ENCODE measurements around the gene CACNA2D2. TPM values are rescaled to one million over a fixed set of nuclear protein-coding genes. Genes with fewer than 3 reads are reported as not detected.

Gene CACNA2D2
- polyA plus RNA-seq, 2 donors: 0.28 to 0.31 TPM

GRCh38 chr3:50358355-50358910 is 145.0 kb downstream of the CACNA2D2 start:
- Histone ChIP-seq H3K9me3 (ENCODE audit: control insufficient read depth in 2 of 2, insufficient read depth in 1 of 2, low read depth in 1 of 2, low read length in 1 of 2) (no peaks in the 10 kb centered on the region), H3K27ac (ENCODE audit: low read depth in 2 of 2, low read length in 1 of 2) (peak overlapping the region; percentile 75 to 87), H3K27me3 (ENCODE audit: control insufficient read depth in 1 of 2, insufficient read depth in 2 of 2, low read length in 2 of 2) (no peaks in the 10 kb centered on the region), H3K36me3 (ENCODE audit: control insufficient read depth in 2 of 2, insufficient read depth in 2 of 2, low read length in 1 of 2) (peaks cover 13 to 39% of the 10 kb centered on the region in 2 donors), H3K4me3 (ENCODE audit: low read depth in 1 of 2, low read length in 2 of 2) (peak overlapping the region; percentile 72 to 90), H3K4me1 (ENCODE audit: control insufficient read depth in 2 of 2, insufficient read depth in 2 of 2, low read length in 1 of 2) (peaks cover 21 to 24% of the 10 kb centered on the region in 2 donors)
- WGBS, 2 donors: 39 to 43% methylated on average over 24 of the region's 24 CpGs

DNA sequence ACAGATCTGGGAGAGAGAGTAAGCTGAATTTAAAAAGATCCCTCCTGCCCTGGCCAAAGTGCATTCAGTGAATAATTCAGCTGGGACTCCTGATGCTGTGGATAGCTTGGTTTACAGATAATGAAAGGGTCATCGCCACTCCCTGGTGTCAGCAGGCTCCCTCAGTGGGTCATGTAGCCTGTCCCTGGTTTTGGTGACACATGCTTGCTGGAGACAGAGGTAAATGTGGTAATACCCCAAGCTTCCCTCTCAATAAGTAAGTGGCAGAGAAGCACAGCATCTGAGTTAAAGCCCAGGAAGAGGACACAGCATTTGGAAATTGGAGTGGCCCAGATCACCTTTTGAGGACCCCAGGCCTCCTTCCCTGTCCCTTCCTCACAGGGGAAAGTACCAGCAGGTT is 146.0 kb downstream of the CACNA2D2 start:
- Histone ChIP-seq H3K27ac (ENCODE audit: low read depth in 2 of 2, low read length in 1 of 2) (no peak overlapping the region), H3K4me1 (ENCODE audit: control insufficient read depth in 2 of 2, insufficient read depth in 2 of 2, low read length in 1 of 2) (peaks cover 21 to 24% of the 10 kb centered on the region in 2 donors), H3K9me3 (ENCODE audit: control insufficient read depth in 2 of 2, insufficient read depth in 1 of 2, low read depth in 1 of 2, low read length in 1 of 2) (no peaks in the 10 kb centered on the region), H3K27me3 (ENCODE audit: control insufficient read depth in 1 of 2, insufficient read depth in 2 of 2, low read length in 2 of 2) (no peaks in the 10 kb centered on the region), H3K36me3 (ENCODE audit: control insufficient read depth in 2 of 2, insufficient read depth in 2 of 2, low read length in 1 of 2) (peaks cover 17 to 43% of the 10 kb centered on the region in 2 donors), H3K4me3 (ENCODE audit: low read depth in 1 of 2, low read length in 2 of 2) (peak overlapping the region; percentile 12 to 90)
- WGBS, 2 donors: 65 to 78% methylated on average over 1 of the region's 1 CpG

GRCh38 chr3:50356553-50356952 is 146.9 kb downstream of the CACNA2D2 start:
- H3K27ac ChIP-seq (ENCODE audit: low read depth in 2 of 2, low read length in 1 of 2): peak overlapping the region; percentile 11 to 16
- H3K27me3 ChIP-seq (ENCODE audit: control insufficient read depth in 1 of 2, insufficient read depth in 2 of 2, low read length in 2 of 2): no peaks in the 10 kb centered on the region
- H3K4me1 ChIP-seq (ENCODE audit: control insufficient read depth in 2 of 2, insufficient read depth in 2 of 2, low read length in 1 of 2): peaks cover 21 to 27% of the 10 kb centered on the region in 2 donors
- H3K4me3 ChIP-seq (ENCODE audit: low read depth in 1 of 2, low read length in 2 of 2): peak overlapping the region in 1 of 2 donors; percentile 90
- whole genome bisulfite sequencing, 2 donors: 37 to 51% methylated on average over 5 of the region's 5 CpGs
- peaks cover 17 to 43% of the 10 kb centered on the region in 2 donors for H3K36me3 ChIP-seq (ENCODE audit: control insufficient read depth in 2 of 2, insufficient read depth in 2 of 2, low read length in 1 of 2)
- H3K9me3 ChIP-seq (ENCODE audit: control insufficient read depth in 2 of 2, insufficient read depth in 1 of 2, low read depth in 1 of 2, low read length in 1 of 2): no peaks in the 10 kb centered on the region

- Histone ChIP-seq H3K4me1 (ENCODE audit: control insufficient read depth in 2 of 2, insufficient read depth in 2 of 2, low read length in 1 of 2) (peaks cover 21 to 33% of the 10 kb centered on the region in 2 donors), H3K27me3 (ENCODE audit: control insufficient read depth in 1 of 2, insufficient read depth in 2 of 2, low read length in 2 of 2) (no peaks in the 10 kb centered on the region), H3K9me3 (ENCODE audit: control insufficient read depth in 2 of 2, insufficient read depth in 1 of 2, low read depth in 1 of 2, low read length in 1 of 2) (no peaks in the 10 kb centered on the region), H3K36me3 (ENCODE audit: control insufficient read depth in 2 of 2, insufficient read depth in 2 of 2, low read length in 1 of 2) (peaks cover 17 to 43% of the 10 kb centered on the region in 2 donors), H3K4me3 (ENCODE audit: low read depth in 1 of 2, low read length in 2 of 2) (peak overlapping the region in 1 of 2 donors; percentile 90), H3K27ac (ENCODE audit: low read depth in 2 of 2, low read length in 1 of 2) (peak overlapping the region in 1 of 2 donors; percentile 16)
- WGBS, 2 donors: 60 to 63% methylated on average over 5 of the region's 5 CpGs
Measured at GRCh38 chr3:50355829-50356552, 147.4 kb downstream of the CACNA2D2 start.

DNA sequence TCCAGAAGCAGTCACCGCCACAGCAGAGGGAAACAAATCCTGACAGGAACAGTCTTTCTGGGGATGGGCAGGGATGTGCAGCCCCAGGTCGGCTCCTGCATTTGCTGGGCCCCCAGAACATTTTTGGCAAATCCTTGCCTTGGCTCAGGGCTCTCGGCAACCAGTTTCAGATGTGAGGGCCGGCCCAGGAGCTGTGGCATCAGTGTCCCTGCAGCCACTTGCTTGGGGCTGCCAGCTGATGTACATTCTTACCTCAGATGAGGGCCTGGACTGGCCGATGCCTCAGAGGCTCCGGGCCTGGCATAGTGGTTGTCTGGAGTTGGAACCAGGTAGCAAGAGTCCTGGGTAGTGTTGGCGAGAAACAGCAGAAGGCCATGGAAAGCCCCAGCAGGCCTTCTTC is 148.6 kb downstream of the CACNA2D2 start:
- WGBS, 2 donors: 80 to 83% methylated on average over 7 of the region's 7 CpGs
- H3K36me3 ChIP-seq (ENCODE audit: control insufficient read depth in 2 of 2, insufficient read depth in 2 of 2, low read length in 1 of 2): peaks cover 17 to 43% of the 10 kb centered on the region in 2 donors
- H3K4me3 ChIP-seq (ENCODE audit: low read depth in 1 of 2, low read length in 2 of 2): no peak overlapping the region
- H3K27me3 ChIP-seq (ENCODE audit: control insufficient read depth in 1 of 2, insufficient read depth in 2 of 2, low read length in 2 of 2): no peaks in the 10 kb centered on the region
- H3K27ac ChIP-seq (ENCODE audit: low read depth in 2 of 2, low read length in 1 of 2): no peak overlapping the region
- no peaks in the 10 kb centered on the region for H3K9me3 ChIP-seq (ENCODE audit: control insufficient read depth in 2 of 2, insufficient read depth in 1 of 2, low read depth in 1 of 2, low read length in 1 of 2)
- H3K4me1 ChIP-seq (ENCODE audit: control insufficient read depth in 2 of 2, insufficient read depth in 2 of 2, low read length in 1 of 2): peaks cover 21 to 36% of the 10 kb centered on the region in 2 donors

- H3K27ac ChIP-seq (ENCODE audit: low read depth in 2 of 2, low read length in 1 of 2): no peak overlapping the region
- H3K4me1 ChIP-seq (ENCODE audit: control insufficient read depth in 2 of 2, insufficient read depth in 2 of 2, low read length in 1 of 2): peaks cover 21 to 41% of the 10 kb centered on the region in 2 donors
- H3K4me3 ChIP-seq (ENCODE audit: low read depth in 1 of 2, low read length in 2 of 2): no peak overlapping the region
- WGBS, 2 donors: 77 to 81% methylated on average over 5 of the region's 5 CpGs
- H3K27me3 ChIP-seq (ENCODE audit: control insufficient read depth in 1 of 2, insufficient read depth in 2 of 2, low read length in 2 of 2): no peaks in the 10 kb centered on the region
- H3K36me3 ChIP-seq (ENCODE audit: control insufficient read depth in 2 of 2, insufficient read depth in 2 of 2, low read length in 1 of 2): peaks cover 17 to 43% of the 10 kb centered on the region in 2 donors
- H3K9me3 ChIP-seq (ENCODE audit: control insufficient read depth in 2 of 2, insufficient read depth in 1 of 2, low read depth in 1 of 2, low read length in 1 of 2): no peaks in the 10 kb centered on the region
Measured at GRCh38 chr3:50354186-50354764, 149.2 kb downstream of the CACNA2D2 start.

DNA sequence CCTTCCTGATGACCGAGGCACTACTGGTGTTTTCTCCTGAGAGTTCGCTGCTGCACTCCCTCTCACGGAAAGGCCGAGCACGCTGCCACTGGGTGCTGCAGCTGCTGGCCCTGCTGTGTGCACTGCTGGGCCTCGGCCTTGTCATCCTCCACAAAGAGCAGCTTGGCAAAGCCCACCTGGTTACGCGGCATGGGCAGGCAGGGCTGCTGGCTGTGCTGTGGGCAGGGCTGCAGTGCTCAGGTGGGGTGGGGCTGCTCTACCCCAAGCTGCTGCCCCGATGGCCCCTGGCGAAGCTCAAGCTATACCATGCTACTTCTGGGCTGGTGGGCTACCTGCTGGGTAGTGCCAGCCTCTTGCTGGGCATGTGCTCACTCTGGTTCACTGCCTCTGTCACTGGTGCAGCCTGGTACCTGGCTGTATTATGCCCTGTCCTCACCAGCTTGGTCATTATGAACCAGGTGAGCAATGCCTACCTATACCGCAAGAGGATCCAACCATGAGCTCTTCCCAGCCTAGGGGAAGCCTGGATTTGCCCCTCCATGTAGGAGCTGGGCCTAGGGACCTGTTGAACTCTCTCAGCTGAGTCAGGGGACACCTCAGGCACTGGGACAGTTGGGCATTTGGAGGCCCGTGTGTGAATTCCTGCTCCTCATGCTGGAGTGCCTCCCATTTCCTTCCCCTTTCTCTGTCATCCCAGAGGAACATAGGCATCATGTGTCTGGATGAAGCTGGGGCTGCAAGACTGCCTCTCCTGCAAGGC is 150.0 kb downstream of the CACNA2D2 start:
- H3K27ac ChIP-seq (ENCODE audit: low read depth in 2 of 2, low read length in 1 of 2): peak overlapping the region in 1 of 2 donors; percentile 38
- H3K4me1 ChIP-seq (ENCODE audit: control insufficient read depth in 2 of 2, insufficient read depth in 2 of 2, low read length in 1 of 2): peaks cover 19 to 40% of the 10 kb centered on the region in 2 donors
- H3K36me3 ChIP-seq (ENCODE audit: control insufficient read depth in 2 of 2, insufficient read depth in 2 of 2, low read length in 1 of 2): peaks cover 18 to 45% of the 10 kb centered on the region in 2 donors
- 81 to 86% methylated on average over 12 of the region's 12 CpGs for WGBS, 2 donors
- H3K27me3 ChIP-seq (ENCODE audit: control insufficient read depth in 1 of 2, insufficient read depth in 2 of 2, low read length in 2 of 2): no peaks in the 10 kb centered on the region
- H3K4me3 ChIP-seq (ENCODE audit: low read depth in 1 of 2, low read length in 2 of 2): no peak overlapping the region
- no peaks in the 10 kb centered on the region for H3K9me3 ChIP-seq (ENCODE audit: control insufficient read depth in 2 of 2, insufficient read depth in 1 of 2, low read depth in 1 of 2, low read length in 1 of 2)

DNA sequence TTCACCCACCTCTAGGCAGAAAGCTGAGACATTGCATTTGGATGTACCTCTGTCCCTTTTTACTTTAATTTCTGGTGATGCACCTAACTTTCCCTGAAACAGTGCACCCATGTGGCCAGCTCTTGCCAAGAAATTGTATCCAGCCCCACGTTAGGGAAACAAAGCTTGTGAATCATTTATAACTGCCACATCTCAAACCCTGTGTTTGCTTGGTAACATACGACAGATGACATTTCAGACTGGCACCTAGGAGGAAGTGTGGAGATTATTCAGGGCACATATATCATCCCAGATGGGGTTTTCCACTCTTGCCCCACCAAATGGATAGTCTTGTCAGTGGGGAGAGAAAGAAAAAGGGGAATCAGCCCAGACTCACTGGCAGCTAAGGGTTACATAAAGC is 150.7 kb downstream of the CACNA2D2 start:
- Histone ChIP-seq H3K9me3 (ENCODE audit: control insufficient read depth in 2 of 2, insufficient read depth in 1 of 2, low read depth in 1 of 2, low read length in 1 of 2) (no peaks in the 10 kb centered on the region), H3K4me1 (ENCODE audit: control insufficient read depth in 2 of 2, insufficient read depth in 2 of 2, low read length in 1 of 2) (peaks cover 13 to 39% of the 10 kb centered on the region in 2 donors), H3K4me3 (ENCODE audit: low read depth in 1 of 2, low read length in 2 of 2) (no peak overlapping the region), H3K27ac (ENCODE audit: low read depth in 2 of 2, low read length in 1 of 2) (no peak overlapping the region), H3K36me3 (ENCODE audit: control insufficient read depth in 2 of 2, insufficient read depth in 2 of 2, low read length in 1 of 2) (peaks cover 20 to 47% of the 10 kb centered on the region in 2 donors), H3K27me3 (ENCODE audit: control insufficient read depth in 1 of 2, insufficient read depth in 2 of 2, low read length in 2 of 2) (no peaks in the 10 kb centered on the region)
- WGBS, 2 donors: 19 to 31% methylated on average over 2 of the region's 2 CpGs

DNA sequence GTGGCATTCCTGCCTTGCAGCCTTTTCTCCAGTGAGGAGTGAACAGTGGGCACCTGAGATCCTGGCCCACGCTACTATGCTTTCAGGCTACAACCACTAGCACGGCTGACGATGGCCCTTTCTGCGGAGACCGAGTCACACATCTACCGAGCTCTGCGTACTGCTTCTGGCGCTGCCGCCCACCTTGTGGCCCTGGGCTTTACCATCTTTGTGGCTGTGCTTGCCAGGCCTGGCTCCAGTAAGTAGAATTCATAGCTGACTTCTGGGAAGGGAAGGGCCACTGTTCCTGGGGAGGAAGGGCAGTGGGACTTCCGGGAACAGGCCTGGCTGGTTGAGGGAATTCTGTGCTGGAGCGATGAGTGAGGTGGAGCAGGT is 152.1 kb downstream of the CACNA2D2 start:
- H3K4me1 ChIP-seq (ENCODE audit: control insufficient read depth in 2 of 2, insufficient read depth in 2 of 2, low read length in 1 of 2): peaks cover 4 to 27% of the 10 kb centered on the region in 2 donors
- H3K9me3 ChIP-seq (ENCODE audit: control insufficient read depth in 2 of 2, insufficient read depth in 1 of 2, low read depth in 1 of 2, low read length in 1 of 2): no peaks in the 10 kb centered on the region
- WGBS, 2 donors: 38 to 40% methylated on average over 11 of the region's 11 CpGs
- peaks cover 20 to 40% of the 10 kb centered on the region in 2 donors for H3K36me3 ChIP-seq (ENCODE audit: control insufficient read depth in 2 of 2, insufficient read depth in 2 of 2, low read length in 1 of 2)
- H3K27me3 ChIP-seq (ENCODE audit: control insufficient read depth in 1 of 2, insufficient read depth in 2 of 2, low read length in 2 of 2): no peaks in the 10 kb centered on the region
- peak overlapping the region; percentile 68 to 71 for H3K4me3 ChIP-seq (ENCODE audit: low read depth in 1 of 2, low read length in 2 of 2)
- peak overlapping the region; percentile 88 to 95 for H3K27ac ChIP-seq (ENCODE audit: low read depth in 2 of 2, low read length in 1 of 2)

All from esophagus (tissue), 2 donors.